ENCODE measurements around the gene MYRIP.
"Not testable (repeated sequence)": the region's sequence is repeated elsewhere in the genome, so short reads cannot be mapped to it uniquely, and the experiment has no call there.

The MYRIP gene

DNA sequence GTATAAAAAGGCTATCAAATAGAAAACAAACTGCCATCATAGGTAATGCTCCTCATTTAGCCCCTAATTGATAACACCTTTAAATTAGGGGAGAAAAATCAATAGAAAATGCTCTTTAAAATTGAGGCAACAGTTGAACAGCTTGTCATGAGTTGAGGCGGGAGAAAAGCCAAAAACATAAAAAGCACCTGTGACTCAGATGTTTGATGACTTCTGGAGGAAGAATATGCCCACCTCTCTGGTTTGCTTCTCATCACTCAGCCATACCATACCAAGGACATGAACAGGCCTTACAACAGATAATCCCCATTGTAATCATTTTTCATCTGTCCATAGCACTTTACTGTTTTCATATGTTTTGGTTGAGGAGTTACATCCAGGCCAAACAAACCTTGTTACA, 246.0 kb downstream of the MYRIP start:
- DNase-seq (ENCODE audit: insufficient read length, low spot score) (no peak), FAIRE-seq (no peak)
- TF ChIP-seq POLR2A (IDR thresholded peaks at IDR 0.05; ENCODE audit: low read depth, low read length): no peak
- TF ChIP-seq TAF1 (IDR thresholded peaks at IDR 0.05; ENCODE audit: low read depth, low read length): no peak
- TF ChIP-seq POU2F2 (IDR thresholded peaks at IDR 0.05; ENCODE audit: low read depth, low read length): no peak
- TF ChIP-seq POLR2AphosphoS5 (IDR thresholded peaks at IDR 0.05; ENCODE audit: low read depth, low read length): no peak

DNA sequence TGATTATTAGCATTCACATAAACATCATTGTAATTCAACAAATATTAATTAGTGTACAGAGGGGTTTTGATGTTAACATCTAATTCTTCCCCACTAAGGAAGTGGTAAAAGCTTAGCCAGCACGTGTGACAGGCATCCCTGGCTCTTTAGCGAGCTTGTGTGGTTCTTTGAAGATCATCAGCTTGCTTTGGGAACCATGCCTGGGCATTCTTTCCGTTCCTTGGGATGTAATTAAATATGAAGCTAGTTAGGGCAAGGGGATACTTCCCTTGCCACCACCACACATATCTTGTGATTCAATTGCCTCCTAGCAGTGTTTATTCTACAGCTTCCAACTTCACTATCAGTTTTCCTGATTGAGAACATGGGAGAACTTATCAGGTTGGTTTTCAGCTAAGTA, 246.5 kb downstream of the MYRIP start:
- no peak for TF ChIP-seq POU2F2 (IDR thresholded peaks at IDR 0.05; ENCODE audit: low read depth, low read length)
- no peak for TF ChIP-seq POLR2A (IDR thresholded peaks at IDR 0.05; ENCODE audit: low read depth, low read length)
- TF ChIP-seq PAX5 (IDR thresholded peaks at IDR 0.05; ENCODE audit: insufficient read depth, low read length, severe bottlenecking): no peak
- no peak for TF ChIP-seq SPI1 (IDR thresholded peaks at IDR 0.05; ENCODE audit: low read depth, low read length)
- TF ChIP-seq TAF1 (IDR thresholded peaks at IDR 0.05; ENCODE audit: low read depth, low read length): no peak
- TF ChIP-seq POLR2AphosphoS5 (IDR thresholded peaks at IDR 0.05; ENCODE audit: low read depth, low read length): no peak
- no peak for DNase-seq (ENCODE audit: insufficient read length, low spot score)
- FAIRE-seq: no peak

DNA sequence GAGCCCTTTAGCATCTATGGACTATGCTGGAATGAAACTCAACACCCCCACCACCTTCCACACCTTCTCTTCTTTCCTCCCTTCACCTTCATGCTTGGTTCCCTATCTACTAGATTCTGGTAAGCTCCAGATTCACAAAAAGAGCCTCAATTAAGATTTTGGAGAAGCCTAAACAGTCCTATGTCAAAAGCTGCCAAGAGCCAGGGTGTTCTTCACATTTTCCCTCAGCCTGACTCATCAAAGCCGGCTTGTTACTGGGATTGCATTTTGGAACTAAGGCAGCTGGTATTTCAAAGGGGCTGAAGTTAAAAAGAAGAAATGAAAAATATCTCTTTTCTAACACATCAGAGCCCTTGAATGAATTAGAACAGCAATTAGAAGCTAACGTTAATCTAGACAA, 247.7 kb downstream of the MYRIP start:
- FAIRE-seq (no peak), DNase-seq (ENCODE audit: insufficient read length, low spot score) (no peak)
- no peak for TF ChIP-seq POU2F2 (IDR thresholded peaks at IDR 0.05; ENCODE audit: low read depth, low read length)
- no peak for TF ChIP-seq POLR2A (IDR thresholded peaks at IDR 0.05; ENCODE audit: low read depth, low read length)
- TF ChIP-seq PAX5 (IDR thresholded peaks at IDR 0.05; ENCODE audit: insufficient read depth, low read length, severe bottlenecking): no peak
- no peak for TF ChIP-seq POLR2AphosphoS5 (IDR thresholded peaks at IDR 0.05; ENCODE audit: low read depth, low read length)
- TF ChIP-seq TAF1 (IDR thresholded peaks at IDR 0.05; ENCODE audit: low read depth, low read length): no peak
- no peak for TF ChIP-seq SPI1 (IDR thresholded peaks at IDR 0.05; ENCODE audit: low read depth, low read length)

- TF ChIP-seq POLR2A (IDR thresholded peaks at IDR 0.05; ENCODE audit: low read depth, low read length) (no peak), SPI1 (IDR thresholded peaks at IDR 0.05; ENCODE audit: low read depth, low read length) (no peak), POLR2AphosphoS5 (IDR thresholded peaks at IDR 0.05; ENCODE audit: low read depth, low read length) (no peak), PAX5 (IDR thresholded peaks at IDR 0.05; ENCODE audit: insufficient read depth, low read length, severe bottlenecking) (no peak), TAF1 (IDR thresholded peaks at IDR 0.05; ENCODE audit: low read depth, low read length) (no peak), POU2F2 (IDR thresholded peaks at IDR 0.05; ENCODE audit: low read depth, low read length) (no peak)
- DNase-seq (ENCODE audit: insufficient read length, low spot score): no peak
- FAIRE-seq: no peak
Measured at GRCh38 chr3:40057786-40058185, 248.4 kb downstream of the MYRIP start.

DNA sequence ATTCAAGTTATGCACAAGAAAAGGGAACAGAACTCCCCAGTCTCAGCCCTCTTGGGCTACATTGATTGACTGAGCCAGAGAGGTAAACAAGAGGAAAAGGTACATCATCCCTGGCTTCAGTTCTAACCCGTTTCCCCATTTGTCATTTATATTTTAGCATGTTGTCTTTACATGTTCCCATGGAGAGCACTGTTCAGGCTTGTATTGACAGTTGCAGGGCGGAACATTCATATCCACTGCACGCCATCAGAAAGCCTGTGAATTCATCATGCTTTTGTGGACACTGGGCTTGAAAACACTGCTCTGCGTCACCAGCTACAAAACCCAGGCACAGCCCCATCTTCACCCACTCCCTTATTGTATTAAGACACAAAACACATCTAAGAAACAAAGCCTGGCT, 259.2 kb downstream of the MYRIP start:
- no peak for DNase-seq (ENCODE audit: insufficient read length, low spot score)
- no peak for FAIRE-seq
- TF ChIP-seq POLR2AphosphoS5 (IDR thresholded peaks at IDR 0.05; ENCODE audit: low read depth, low read length): no peak
- TF ChIP-seq TAF1 (IDR thresholded peaks at IDR 0.05; ENCODE audit: low read depth, low read length): no peak
- no peak for TF ChIP-seq POU2F2 (IDR thresholded peaks at IDR 0.05; ENCODE audit: low read depth, low read length)
- TF ChIP-seq SPI1 (IDR thresholded peaks at IDR 0.05; ENCODE audit: low read depth, low read length): no peak
- no peak for TF ChIP-seq PAX5 (IDR thresholded peaks at IDR 0.05; ENCODE audit: insufficient read depth, low read length, severe bottlenecking)
- TF ChIP-seq POLR2A (IDR thresholded peaks at IDR 0.05; ENCODE audit: low read depth, low read length): no peak

GRCh38 chr3:40070816-40071215, 261.4 kb downstream of the MYRIP start:
- FAIRE-seq (no peak), DNase-seq (ENCODE audit: insufficient read length, low spot score) (no peak)
- TF ChIP-seq POU2F2 (IDR thresholded peaks at IDR 0.05; ENCODE audit: low read depth, low read length) (no peak), POLR2A (IDR thresholded peaks at IDR 0.05; ENCODE audit: low read depth, low read length) (no peak), PAX5 (IDR thresholded peaks at IDR 0.05; ENCODE audit: insufficient read depth, low read length, severe bottlenecking) (no peak), SPI1 (IDR thresholded peaks at IDR 0.05; ENCODE audit: low read depth, low read length) (no peak), TAF1 (IDR thresholded peaks at IDR 0.05; ENCODE audit: low read depth, low read length) (no peak), POLR2AphosphoS5 (IDR thresholded peaks at IDR 0.05; ENCODE audit: low read depth, low read length) (no peak)

DNA sequence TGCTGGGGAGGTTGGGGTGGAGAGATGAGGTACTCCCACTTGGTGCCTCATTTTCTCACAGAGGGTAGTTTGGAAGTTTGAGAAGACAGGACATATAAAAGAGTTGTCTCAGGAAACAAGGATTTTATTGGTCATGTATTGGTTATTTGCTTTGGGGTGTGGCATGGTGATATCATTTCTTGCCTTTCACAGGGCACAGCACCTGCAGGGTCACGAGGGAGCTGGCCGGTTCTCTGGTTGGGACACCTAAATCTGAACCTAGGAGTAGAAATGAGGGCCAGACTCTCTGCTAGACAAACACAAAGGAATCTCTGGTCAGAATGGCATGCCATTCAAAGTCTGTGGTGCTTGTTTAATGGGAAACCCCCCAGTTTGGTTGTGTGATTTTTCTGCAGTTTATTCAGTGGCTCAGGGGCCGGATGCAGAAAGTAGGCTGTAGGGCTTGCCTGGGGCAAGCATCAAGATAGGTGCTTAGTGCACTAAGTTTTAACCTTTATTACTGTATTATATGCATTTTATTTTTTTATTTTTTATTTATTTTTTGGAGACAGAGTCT, 262.4 kb downstream of the MYRIP start:
- DNase-seq (ENCODE audit: insufficient read length, low spot score) (no peak), FAIRE-seq (no peak)

DNA sequence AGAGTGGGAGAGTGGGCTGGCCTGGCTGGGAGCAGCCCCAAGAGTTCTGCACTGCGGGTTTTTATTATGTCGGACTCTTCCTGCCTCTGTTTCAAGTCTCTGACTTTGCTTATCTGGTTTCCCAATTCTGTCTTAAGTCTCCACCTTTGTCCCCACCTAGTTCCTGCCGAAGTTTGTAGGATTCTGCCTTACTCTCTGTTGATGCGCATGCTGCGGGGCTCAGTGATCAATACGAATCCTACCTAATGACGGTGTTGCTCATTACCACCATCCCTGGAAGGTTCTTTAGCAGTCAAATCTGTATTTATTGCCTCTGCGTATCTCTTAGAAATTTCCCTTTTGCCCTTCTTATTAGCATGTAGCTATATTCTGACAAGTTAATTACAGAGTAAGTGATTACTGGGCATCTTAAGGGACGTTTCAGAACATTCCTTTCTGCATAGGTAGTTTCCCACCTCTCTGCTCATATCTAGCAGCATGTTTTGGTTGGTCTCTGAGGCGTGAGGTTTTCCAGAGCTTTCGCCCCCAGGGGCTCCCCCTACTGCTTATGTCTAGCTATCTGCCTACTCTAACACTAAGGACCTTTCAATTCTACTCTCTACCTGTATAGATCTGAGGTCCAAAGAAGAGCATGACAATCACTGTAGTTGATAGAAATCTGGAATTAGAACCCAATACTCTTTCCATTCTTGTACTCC, 264.1 kb downstream of the MYRIP start:
- FAIRE-seq: no peak
- DNase-seq (ENCODE audit: insufficient read length, low spot score): no peak

More for the DNA sequence above, 262.4 kb downstream of the MYRIP start:
- TF ChIP-seq POLR2A (IDR thresholded peaks at IDR 0.05; ENCODE audit: low read depth, low read length): no peak
- no peak for TF ChIP-seq PAX5 (IDR thresholded peaks at IDR 0.05; ENCODE audit: insufficient read depth, low read length, severe bottlenecking)
- no peak for TF ChIP-seq TAF1 (IDR thresholded peaks at IDR 0.05; ENCODE audit: low read depth, low read length)
- TF ChIP-seq SPI1 (IDR thresholded peaks at IDR 0.05; ENCODE audit: low read depth, low read length): no peak
- no peak for TF ChIP-seq POLR2AphosphoS5 (IDR thresholded peaks at IDR 0.05; ENCODE audit: low read depth, low read length)
- no peak for TF ChIP-seq POU2F2 (IDR thresholded peaks at IDR 0.05; ENCODE audit: low read depth, low read length)

DNA sequence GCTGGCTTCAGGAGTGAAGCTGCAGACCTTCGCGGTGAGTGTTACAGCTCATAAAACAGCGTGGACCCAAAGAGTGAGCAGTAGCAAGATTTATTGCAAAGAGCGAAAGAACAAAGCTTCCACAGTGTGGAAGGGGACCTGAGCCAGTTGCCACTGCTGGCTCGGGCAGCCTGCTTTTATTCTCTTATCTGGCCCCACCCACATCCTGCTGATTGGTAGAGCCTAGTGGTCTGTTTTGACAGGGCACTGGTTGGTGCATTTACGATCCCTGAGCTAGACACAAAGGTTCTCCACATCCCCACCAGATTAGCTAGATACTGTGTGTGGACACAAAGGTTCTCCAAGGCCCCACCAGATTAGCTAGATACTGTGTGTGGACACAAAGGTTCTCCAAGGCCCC, 267.7 kb downstream of the MYRIP start:
- not testable (repeated sequence) for DNase-seq (ENCODE audit: insufficient read length, low spot score); FAIRE-seq

More for the DNA sequence above, 264.1 kb downstream of the MYRIP start:
- TF ChIP-seq TAF1 (IDR thresholded peaks at IDR 0.05; ENCODE audit: low read depth, low read length): no peak
- no peak for TF ChIP-seq POLR2A (IDR thresholded peaks at IDR 0.05; ENCODE audit: low read depth, low read length)
- no peak for TF ChIP-seq POLR2AphosphoS5 (IDR thresholded peaks at IDR 0.05; ENCODE audit: low read depth, low read length)
- no peak for TF ChIP-seq PAX5 (IDR thresholded peaks at IDR 0.05; ENCODE audit: insufficient read depth, low read length, severe bottlenecking)
- TF ChIP-seq SPI1 (IDR thresholded peaks at IDR 0.05; ENCODE audit: low read depth, low read length): no peak

GRCh38 chr3:40077828-40078492, 268.6 kb downstream of the MYRIP start:
- not testable (repeated sequence) for FAIRE-seq; DNase-seq (ENCODE audit: insufficient read length, low spot score)

Data from GM12891 (cell line).